Parathyroid adenoma (tissue), 2 donors: Measurements from ENCODE around the gene ARL8A.

Experiments used
- H2AFZ ChIP-seq: fragments of 300-600 bp; sonication (generic); one replicate; pipeline ENCODE4 v1.7.0; 2017; ENCODE audit warnings: antibody characterized with exemption, mild to moderate bottlenecking
- H3K27ac ChIP-seq: fragments of 300-600 bp; sonication (generic); one replicate; pipeline ENCODE4 v1.7.0; 2017
- H3K27me3 ChIP-seq: fragments of 300-600 bp; sonication (generic); one replicate; pipeline ENCODE4 v1.7.0; 2017; ENCODE audit warnings: low read length; ENCODE audit not compliant: control insufficient read depth, insufficient read depth
- H3K36me3 ChIP-seq: fragments of 300-600 bp; sonication (generic); one replicate; pipeline ENCODE4 v1.7.0; 2017; ENCODE audit warnings: low read length; ENCODE audit not compliant: control insufficient read depth, insufficient read depth
- H3K4me1 ChIP-seq: fragments of 300-600 bp; sonication (generic); one replicate; pipeline ENCODE4 v1.7.0; 2017; ENCODE audit warnings: control low read depth
- H3K4me2 ChIP-seq: fragments of 300-600 bp; sonication (generic); one replicate; pipeline ENCODE4 v1.7.0; 2017; ENCODE audit warnings: low read length
- H3K4me3 ChIP-seq: fragments of 300-600 bp; sonication (generic); one replicate; pipeline ENCODE4 v1.7.0; 2017; ENCODE audit warnings: low read depth, low read length
- H3K79me2 ChIP-seq: fragments of 300-600 bp; sonication (generic); one replicate; pipeline ENCODE4 v1.7.0; 2017; ENCODE audit warnings: control low read depth
- H3K9ac ChIP-seq: fragments of 300-600 bp; sonication (generic); one replicate; pipeline ENCODE4 v1.7.0; 2017; ENCODE audit warnings: mild to moderate bottlenecking
- H3K9me3 ChIP-seq: fragments of 300-600 bp; sonication (generic); one replicate; pipeline ENCODE4 v1.7.0; 2017; ENCODE audit warnings: low read length; ENCODE audit not compliant: control insufficient read depth
- CTCF ChIP-seq: fragments of 300-600 bp; sonication (generic); IDR thresholded peaks from one replicate; pipeline ENCODE4 v1.7.0; 2017; ENCODE audit warnings: antibody characterized with exemption, mild to moderate bottlenecking
- donor health status: primary hyperparathyroidism.

Gene ARL8A

GRCh38 chr1:202085682-202086373 lies 58.7 kb downstream of the ARL8A start:
- Histone ChIP-seq H3K27ac (no peak overlapping the region), H3K79me2 (no peaks in the 10 kb centered on the region), H3K4me3 (no peak overlapping the region), H3K27me3 (no peaks in the 10 kb centered on the region), H3K36me3 (no peaks in the 10 kb centered on the region), H2AFZ (peak overlapping the region; percentile 22), H3K9ac (no peak overlapping the region), H3K4me2 (no peak overlapping the region), H3K4me1 (no peaks in the 10 kb centered on the region), H3K9me3 (no peaks in the 10 kb centered on the region)
- TF ChIP-seq CTCF, result no peak

GRCh38 chr1:202084791-202085681 lies 59.5 kb downstream of the ARL8A start:
- no peak overlapping the region for H3K27ac ChIP-seq
- no peaks in the 10 kb centered on the region for H3K4me1 ChIP-seq
- no peak overlapping the region for H3K4me2 ChIP-seq
- no peaks in the 10 kb centered on the region for H3K79me2 ChIP-seq
- no peaks in the 10 kb centered on the region for H3K36me3 ChIP-seq
- no peak for TF ChIP-seq CTCF
- H2AFZ ChIP-seq, result peak overlapping the region; percentile 58
- no peaks in the 10 kb centered on the region for H3K9me3 ChIP-seq
- H3K4me3 ChIP-seq, result no peak overlapping the region
- H3K27me3 ChIP-seq, result no peaks in the 10 kb centered on the region
- H3K9ac ChIP-seq, result no peak overlapping the region
